HepG2 (cell line): ENCODE measurements around the gene TWIST2. TPM values are rescaled to one million over a fixed set of nuclear protein-coding genes. Genes with fewer than 3 reads are reported as not detected.

Experiments
- ATAC-seq: fragments of 200-7000 bp; cut with Tn5 transposase; 3 replicates; pipeline ENCODE4 v1.9.1; 2020; ENCODE audit warnings: mild to moderate bottlenecking, moderate library complexity
- BruUV-seq: library from RNA; stranded (reverse); fragments of 400-500 nt; replicated peaks from 2 replicates; lab custom pipeline; 2021; lab: Mats Ljungman, UMichigan
- CTCF ChIA-PET: fragments of 300-600 bp; formaldehyde crosslinking; extraction: SDS; loops from one replicate; lab custom pipeline; 2021; ENCODE audit warnings: low total read pairs, inconsistent platforms, low intra/inter-chr PET ratio; lab: Yijun Ruan, JAX
- POLR2A ChIA-PET: fragments of 350-600 bp; sonication (Branson Sonifier 250); formaldehyde crosslinking; loops from one replicate; lab custom pipeline; 2020; ENCODE audit warnings: antibody characterized with exemption, inconsistent platforms; lab: Yijun Ruan, JAX
- DNase-seq: peaks from one replicate; pipeline ENCODE4 v3.0.0-alpha.2; 2015; ENCODE audit warnings: low spot score
- FAIRE-seq: peaks from 3 replicates; lab custom pipeline; 2011; peaks lifted over from hg19 to GRCh38; lab: Jason Lieb, UNC
- H2AFZ ChIP-seq: one replicate; pipeline ENCODE4 v1.6.1; 2011; ENCODE audit warnings: low read length, inconsistent platforms
- H3K27ac ChIP-seq: fragments of 300-600 bp; 3 replicates; pipeline ENCODE4 v1.8.0; 2011; ENCODE audit warnings: mixed run types, mild to moderate bottlenecking, mixed read lengths, low read length, inconsistent platforms; ENCODE audit not compliant: insufficient read depth; ENCODE audit errors: extremely low read length
- H3K27me3 ChIP-seq, 2 experiments: fragments of 200-600 bp in 1 of 2; 2 replicates in 1 of 2; 3 replicates in 1 of 2; pipeline versions ENCODE4 v1.6.0 to v1.8.0; 2011; ENCODE audit warnings: low read length in 2 of 2, mild to moderate bottlenecking in 2 of 2, moderate library complexity in 2 of 2, inconsistent platforms in 1 of 2; ENCODE audit not compliant: insufficient read depth in 2 of 2, control insufficient read depth in 1 of 2
- H3K36me3 ChIP-seq, 2 experiments: fragments of 200-600 bp in 1 of 2; replicated peaks in 1 of 2; 2 replicates in 1 of 2; 3 replicates in 1 of 2; pipeline versions ENCODE4 v1.5.1 to v1.8.0; 2011; ENCODE audit warnings: low read length in 2 of 2, inconsistent platforms in 1 of 2; ENCODE audit not compliant: insufficient read depth in 2 of 2, control insufficient read depth in 1 of 2
- H3K4me1 ChIP-seq: 2 replicates; pipeline ENCODE4 v1.5.1; 2012; ENCODE audit warnings: low read length, inconsistent platforms; ENCODE audit not compliant: insufficient read depth
- H3K4me2 ChIP-seq: 2 replicates; pipeline ENCODE4 v1.6.0; 2011; ENCODE audit warnings: low read depth, low read length, inconsistent platforms
- H3K4me3 ChIP-seq, 3 experiments: fragments of 200-600 bp in 1 of 3; sonication (generic), shearing (Covaris generic) in 1 of 3; replicated peaks in 1 of 3; 2 replicates each; pipeline ENCODE4 v1.5.1; 2011 to 2016; ENCODE audit warnings: low read length in 3 of 3, inconsistent platforms in 2 of 3, low read depth in 2 of 3, mild to moderate bottlenecking in 2 of 3, control low read depth in 1 of 3, mixed read lengths in 1 of 3; ENCODE audit not compliant: insufficient read depth in 1 of 3
- H3K79me2 ChIP-seq: one replicate; pipeline ENCODE4 v1.6.1; 2011; ENCODE audit warnings: low read length, inconsistent platforms; ENCODE audit not compliant: insufficient read depth
- H3K9ac ChIP-seq: 2 replicates; pipeline ENCODE4 v1.6.0; 2011; ENCODE audit warnings: mild to moderate bottlenecking, low read depth, low read length, inconsistent platforms; ENCODE audit not compliant: insufficient read depth
- H3K9me3 ChIP-seq: 2 replicates; pipeline ENCODE4 v1.5.1; 2012; ENCODE audit warnings: mild to moderate bottlenecking, low read length
- H4K20me1 ChIP-seq: 2 replicates; pipeline ENCODE4 v1.6.0; 2011; ENCODE audit warnings: inconsistent platforms, mild to moderate bottlenecking, low read length, moderate library complexity; ENCODE audit not compliant: insufficient read depth
- ATM ChIP-seq: fragments of 450-650 bp; IDR thresholded peaks from 2 replicates; pipeline ENCODE4 v1.7.1; 2017; ENCODE audit warnings: mild to moderate bottlenecking, borderline replicate concordance
- FOXA1 ChIP-seq, 2 experiments: fragments of 450-650 bp in 1 of 2; sonication (generic) in 1 of 2; formaldehyde crosslinking in 1 of 2; IDR thresholded peaks; 2 replicates each; pipeline versions ENCODE4 v1.4.0 to v1.6.1; 2016 to 2020; ENCODE audit warnings: missing genetic modification reagents in 1 of 2
- NBN ChIP-seq: fragments of 450-650 bp; conservative IDR thresholded peaks from 2 replicates; pipeline ENCODE4 v1.6.1; 2017
- PHB2 ChIP-seq: fragments of 450-650 bp; IDR thresholded peaks from 2 replicates; pipeline ENCODE4 v1.6.1; 2018; ENCODE audit not compliant: partially characterized antibody
- SSRP1 ChIP-seq: IDR thresholded peaks from 2 replicates; pipeline ENCODE4 v1.6.1; 2016; ENCODE audit warnings: control low read depth
- ZNF207 ChIP-seq: fragments of 450-650 bp; IDR thresholded peaks from 2 replicates; pipeline ENCODE4 v1.6.1; 2016; ENCODE audit warnings: antibody characterized with exemption, borderline replicate concordance
- ZNF792 ChIP-seq: IDR thresholded peaks from 2 replicates; pipeline ENCODE4 v1.6.1; 2016
- WGBS: methylation state at CpG from one replicate; pipeline ENCODE4 v1.1.6; 2017; ENCODE audit warnings: low lambda C conversion rate; 5-methylcytosine and 5-hydroxymethylcytosine counted together
- in situ Hi-C: cut with HindIII; loops from 2 replicates; pipeline ENCODE4 v1.10.0; 2017; ENCODE audit warnings: low pct_unique_long_range_greater_than_20kb; ENCODE audit not compliant: extremely low pct_ligation_motif_present
- intact Hi-C: fragments of 100-400 bp; cut with micrococcal nuclease; formaldehyde crosslinking; loops from one replicate; pipeline ENCODE4 v1.10.0; 2022; ENCODE audit not compliant: unreplicated experiment
- polyA plus RNA-seq, 8 experiments: library from polyadenylated mRNA; depleted of rRNA in 3 of 8; stranded (reverse) in 7 of 8; unstranded in 1 of 8; fragments of >200 nt; fragmentation: Illumina TruSeq in 4 of 8; extraction: Trizol in 4 of 8; gene quantifications; 2 replicates each; pipeline versions ENCODE4 v1.2.1 to v1.2.3, GENCODE V29; 2011 to 2016; ENCODE audit warnings: low read depth in 4 of 8, missing spikeins in 1 of 8, mixed read lengths in 1 of 8; ENCODE audit not compliant: insufficient read depth in 1 of 8
- total RNA-seq, 5 experiments: library from RNA; depleted of rRNA; stranded (reverse); fragments of >200 nt; fragmentation: Illumina TruSeq; extraction: Trizol; gene quantifications; 2 replicates each; pipeline ENCODE4 v1.2.3, GENCODE V29; 2016; ENCODE audit warnings: low read depth in 1 of 5
- TF ChIP-seq, protein P1 (sequence below), 2 experiments: fragments of 450-650 bp in 1 of 2; sonication (generic) in 1 of 2; formaldehyde crosslinking in 1 of 2; IDR thresholded peaks; 2 replicates each; pipeline versions ENCODE4 v1.6.1 to v1.8.0; 2016 to 2022; ENCODE audit warnings: antibody characterized with exemption in 1 of 2, mild to moderate bottlenecking in 1 of 2, missing genetic modification reagents in 1 of 2
- TF ChIP-seq, protein P2 (sequence below): sonication (generic); formaldehyde crosslinking; IDR thresholded peaks from 2 replicates; pipeline ENCODE4 v1.9.0; 2021; ENCODE audit warnings: mild to moderate bottlenecking, missing genetic modification reagents

The TWIST2 gene
- total and polyA plus RNA-seq, 2 of the 13 experiments (the other 11 are each of a cell fraction or from before 2014, with no cell fraction given): 0.08 to 0.11 TPM

DNA sequence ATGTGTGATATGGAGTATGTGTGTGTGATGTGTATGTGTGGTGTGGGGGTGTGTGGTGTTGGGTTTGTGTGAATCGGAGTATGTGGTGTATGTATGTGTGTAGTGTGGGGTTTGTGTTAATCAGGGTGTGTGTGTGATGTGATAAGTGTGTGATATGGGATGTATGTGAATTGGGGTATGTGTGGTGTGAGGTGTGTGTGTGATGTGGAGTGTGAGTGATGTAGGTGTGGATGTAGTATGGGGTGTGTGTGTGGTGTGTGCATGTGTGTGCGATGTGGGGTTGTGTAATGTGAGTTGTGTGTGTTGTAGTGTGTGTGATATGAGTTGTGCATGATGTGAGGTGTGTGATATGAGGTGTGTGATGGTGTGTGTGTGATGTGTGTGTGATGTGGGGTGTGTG, 54.4 kb downstream of the TWIST2 start:
- no peaks in the 10 kb centered on the region for H3K9me3 ChIP-seq
- no peak overlapping the region for H3K27ac ChIP-seq
- FAIRE-seq (no peak), ATAC-seq (no peak), DNase-seq (no peak)
- H3K4me2 ChIP-seq: no peak overlapping the region
- no peaks in the 10 kb centered on the region for H3K36me3 ChIP-seq
- no peak overlapping the region for H3K9ac ChIP-seq
- intact Hi-C loops: no loop called here
- in situ Hi-C loops: no loop called here
- BruUV-seq: no TSS peak
- no peak overlapping the region for H2AFZ ChIP-seq
- no peaks in the 10 kb centered on the region for H3K79me2 ChIP-seq
- H3K4me3 ChIP-seq: no peak overlapping the region
- H3K4me1 ChIP-seq: no peaks in the 10 kb centered on the region
- ChIA-PET CTCF (no interaction called here), POLR2A (no interaction called here)
- peaks cover 4 to 32% of the 10 kb centered on the region in 2 experiments for H3K27me3 ChIP-seq
- WGBS: 22% methylated on average over 2 of the region's 2 CpGs
- no peaks in the 10 kb centered on the region for H4K20me1 ChIP-seq
- TF ChIP-seq ZNF792 (no peak), PHB2 (peak; percentile 90), SSRP1 (no peak), NBN (0 out of 2 replicates have a peak, but pooled peaks have one; percentile 56), ZNF207 (0 out of 2 replicates have a peak, but pooled peaks have one; percentile 46), FOXA1 (IDR thresholded peaks at IDR 0.05) (peak; percentile 34; the same call in 1 of the 2 replicates), FOXA1 (CRISPR knock-in tag; IDR thresholded peaks at IDR 0.05) (no peak), ATM (peak; percentile 26; the same call in 1 of the 2 replicates)
- TF ChIP-seq, protein P1, sequence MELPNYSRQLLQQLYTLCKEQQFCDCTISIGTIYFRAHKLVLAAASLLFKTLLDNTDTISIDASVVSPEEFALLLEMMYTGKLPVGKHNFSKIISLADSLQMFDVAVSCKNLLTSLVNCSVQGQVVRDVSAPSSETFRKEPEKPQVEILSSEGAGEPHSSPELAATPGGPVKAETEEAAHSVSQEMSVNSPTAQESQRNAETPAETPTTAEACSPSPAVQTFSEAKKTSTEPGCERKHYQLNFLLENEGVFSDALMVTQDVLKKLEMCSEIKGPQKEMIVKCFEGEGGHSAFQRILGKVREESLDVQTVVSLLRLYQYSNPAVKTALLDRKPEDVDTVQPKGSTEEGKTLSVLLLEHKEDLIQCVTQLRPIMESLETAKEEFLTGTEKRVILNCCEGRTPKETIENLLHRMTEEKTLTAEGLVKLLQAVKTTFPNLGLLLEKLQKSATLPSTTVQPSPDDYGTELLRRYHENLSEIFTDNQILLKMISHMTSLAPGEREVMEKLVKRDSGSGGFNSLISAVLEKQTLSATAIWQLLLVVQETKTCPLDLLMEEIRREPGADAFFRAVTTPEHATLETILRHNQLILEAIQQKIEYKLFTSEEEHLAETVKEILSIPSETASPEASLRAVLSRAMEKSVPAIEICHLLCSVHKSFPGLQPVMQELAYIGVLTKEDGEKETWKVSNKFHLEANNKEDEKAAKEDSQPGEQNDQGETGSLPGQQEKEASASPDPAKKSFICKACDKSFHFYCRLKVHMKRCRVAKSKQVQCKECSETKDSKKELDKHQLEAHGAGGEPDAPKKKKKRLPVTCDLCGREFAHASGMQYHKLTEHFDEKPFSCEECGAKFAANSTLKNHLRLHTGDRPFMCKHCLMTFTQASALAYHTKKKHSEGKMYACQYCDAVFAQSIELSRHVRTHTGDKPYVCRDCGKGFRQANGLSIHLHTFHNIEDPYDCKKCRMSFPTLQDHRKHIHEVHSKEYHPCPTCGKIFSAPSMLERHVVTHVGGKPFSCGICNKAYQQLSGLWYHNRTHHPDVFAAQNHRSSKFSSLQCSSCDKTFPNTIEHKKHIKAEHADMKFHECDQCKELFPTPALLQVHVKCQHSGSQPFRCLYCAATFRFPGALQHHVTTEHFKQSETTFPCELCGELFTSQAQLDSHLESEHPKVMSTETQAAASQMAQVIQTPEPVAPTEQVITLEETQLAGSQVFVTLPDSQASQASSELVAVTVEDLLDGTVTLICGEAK (IDR thresholded peaks at IDR 0.05): 0 out of 2 replicates have a peak, but pooled peaks have one; percentile 25
- TF ChIP-seq, protein P1 (CRISPR knock-in tag; IDR thresholded peaks at IDR 0.05): no peak
- TF ChIP-seq, protein P2, sequence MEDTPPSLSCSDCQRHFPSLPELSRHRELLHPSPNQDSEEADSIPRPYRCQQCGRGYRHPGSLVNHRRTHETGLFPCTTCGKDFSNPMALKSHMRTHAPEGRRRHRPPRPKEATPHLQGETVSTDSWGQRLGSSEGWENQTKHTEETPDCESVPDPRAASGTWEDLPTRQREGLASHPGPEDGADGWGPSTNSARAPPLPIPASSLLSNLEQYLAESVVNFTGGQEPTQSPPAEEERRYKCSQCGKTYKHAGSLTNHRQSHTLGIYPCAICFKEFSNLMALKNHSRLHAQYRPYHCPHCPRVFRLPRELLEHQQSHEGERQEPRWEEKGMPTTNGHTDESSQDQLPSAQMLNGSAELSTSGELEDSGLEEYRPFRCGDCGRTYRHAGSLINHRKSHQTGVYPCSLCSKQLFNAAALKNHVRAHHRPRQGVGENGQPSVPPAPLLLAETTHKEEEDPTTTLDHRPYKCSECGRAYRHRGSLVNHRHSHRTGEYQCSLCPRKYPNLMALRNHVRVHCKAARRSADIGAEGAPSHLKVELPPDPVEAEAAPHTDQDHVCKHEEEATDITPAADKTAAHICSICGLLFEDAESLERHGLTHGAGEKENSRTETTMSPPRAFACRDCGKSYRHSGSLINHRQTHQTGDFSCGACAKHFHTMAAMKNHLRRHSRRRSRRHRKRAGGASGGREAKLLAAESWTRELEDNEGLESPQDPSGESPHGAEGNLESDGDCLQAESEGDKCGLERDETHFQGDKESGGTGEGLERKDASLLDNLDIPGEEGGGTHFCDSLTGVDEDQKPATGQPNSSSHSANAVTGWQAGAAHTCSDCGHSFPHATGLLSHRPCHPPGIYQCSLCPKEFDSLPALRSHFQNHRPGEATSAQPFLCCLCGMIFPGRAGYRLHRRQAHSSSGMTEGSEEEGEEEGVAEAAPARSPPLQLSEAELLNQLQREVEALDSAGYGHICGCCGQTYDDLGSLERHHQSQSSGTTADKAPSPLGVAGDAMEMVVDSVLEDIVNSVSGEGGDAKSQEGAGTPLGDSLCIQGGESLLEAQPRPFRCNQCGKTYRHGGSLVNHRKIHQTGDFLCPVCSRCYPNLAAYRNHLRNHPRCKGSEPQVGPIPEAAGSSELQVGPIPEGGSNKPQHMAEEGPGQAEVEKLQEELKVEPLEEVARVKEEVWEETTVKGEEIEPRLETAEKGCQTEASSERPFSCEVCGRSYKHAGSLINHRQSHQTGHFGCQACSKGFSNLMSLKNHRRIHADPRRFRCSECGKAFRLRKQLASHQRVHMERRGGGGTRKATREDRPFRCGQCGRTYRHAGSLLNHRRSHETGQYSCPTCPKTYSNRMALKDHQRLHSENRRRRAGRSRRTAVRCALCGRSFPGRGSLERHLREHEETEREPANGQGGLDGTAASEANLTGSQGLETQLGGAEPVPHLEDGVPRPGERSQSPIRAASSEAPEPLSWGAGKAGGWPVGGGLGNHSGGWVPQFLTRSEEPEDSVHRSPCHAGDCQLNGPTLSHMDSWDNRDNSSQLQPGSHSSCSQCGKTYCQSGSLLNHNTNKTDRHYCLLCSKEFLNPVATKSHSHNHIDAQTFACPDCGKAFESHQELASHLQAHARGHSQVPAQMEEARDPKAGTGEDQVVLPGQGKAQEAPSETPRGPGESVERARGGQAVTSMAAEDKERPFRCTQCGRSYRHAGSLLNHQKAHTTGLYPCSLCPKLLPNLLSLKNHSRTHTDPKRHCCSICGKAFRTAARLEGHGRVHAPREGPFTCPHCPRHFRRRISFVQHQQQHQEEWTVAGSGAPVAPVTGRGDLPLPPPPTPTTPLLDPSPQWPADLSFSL: peak; percentile 52; the same call in 1 of the 2 replicates
